GM12878 (cell line): ENCODE data around the gene MYCBP2.

Source experiments
- ETV6 ChIP-seq, 2 experiments: fragments of 450-650 bp in 1 of 2; IDR thresholded peaks in 1 of 2; conservative IDR thresholded peaks in 1 of 2; 2 replicates each; pipeline ENCODE4 v1.6.1; 2014; ENCODE audit warnings: antibody characterized with exemption in 1 of 2, borderline replicate concordance in 1 of 2, low read depth in 1 of 2, mild to moderate bottlenecking in 1 of 2, moderate library complexity in 1 of 2
- RBBP5 ChIP-seq: fragments of 200-600 bp; sonication (generic); conservative IDR thresholded peaks from 2 replicates; pipeline ENCODE4 v1.6.1; 2016
- SREBF2 ChIP-seq: IDR thresholded peaks from 2 replicates; pipeline ENCODE4 v1.6.1; 2012; ENCODE audit warnings: mild to moderate bottlenecking, low read length
- YY1 ChIP-seq: IDR thresholded peaks from 2 replicates; pipeline ENCODE4 v1.6.1; 2011; ENCODE audit warnings: low read depth, mild to moderate bottlenecking, low read length

DNA sequence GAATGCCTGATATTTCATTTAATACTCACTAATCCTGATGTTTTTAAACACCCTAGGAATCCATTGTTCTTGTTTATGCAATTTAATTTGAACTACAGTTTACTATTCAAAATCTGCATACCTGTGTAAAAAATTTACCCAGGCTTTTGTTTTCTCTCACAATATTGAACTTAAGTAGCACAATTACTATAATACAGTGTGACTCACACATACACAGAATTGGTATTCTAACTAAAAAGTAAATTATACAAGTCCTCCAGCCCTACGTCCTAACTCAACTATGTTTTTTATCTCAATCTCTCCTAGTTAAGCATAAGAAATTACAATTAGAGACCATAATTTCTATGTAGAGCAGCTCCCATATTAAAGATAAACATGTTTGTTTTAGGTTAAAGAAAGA, 41.8 kb downstream of the MYCBP2 start:
- TF ChIP-seq RBBP5 (no peak), YY1 (no peak), SREBF2 (no peak), ETV6 (conservative IDR thresholded peaks at IDR 0.05 in 1 of 2, IDR thresholded peaks at IDR 0.05 in 1 of 2; ENCODE audit: borderline replicate concordance in 1 of 2, low read depth in 1 of 2) (no peak)
